Esophagus mucosa (tissue), 1 donor: Measurements from ENCODE around the gene YY1. TPM values are rescaled to one million over a fixed set of nuclear protein-coding genes. Genes with fewer than 3 reads are reported as not detected.
"Not testable (repeated sequence)": the region's sequence is repeated elsewhere in the genome, so short reads cannot be mapped to it uniquely, and the experiment has no call there.

ENCODE experiments used
- ATAC-seq: fragments of 200-7000 bp; cut with Tn5 transposase; one replicate; pipeline ENCODE4 v1.9.1; 2020
- total RNA-seq: library from RNA; stranded (reverse); gene quantifications from one replicate; pipeline ENCODE4 v1.2.4, GENCODE V29; 2023
- donor health status: DM: yes; HTN: yes; CAD: no.

YY1 gene
- total RNA-seq, 1 donor from 2014 or later = 44.5 TPM

GRCh38 chr14:100213956-100214769 lies 24.8 kb upstream of the YY1 start:
- peak; percentile 97 for ATAC-seq

GRCh38 chr14:100214770-100215083 lies 24.2 kb upstream of the YY1 start:
- no peak for ATAC-seq

- no peak for ATAC-seq
Observed at GRCh38 chr14:100215330-100215885, 23.5 kb upstream of the YY1 start.

- ATAC-seq = no peak
Observed at GRCh38 chr14:100219126-100219785, 19.7 kb upstream of the YY1 start.

GRCh38 chr14:100221533-100222223 lies 17.3 kb upstream of the YY1 start:
- ATAC-seq = peak; percentile 64

GRCh38 chr14:100222224-100223093 lies 16.5 kb upstream of the YY1 start:
- ATAC-seq = peak; percentile 14

GRCh38 chr14:100223332-100224201 lies 15.4 kb upstream of the YY1 start:
- ATAC-seq = no peak

- no peak for ATAC-seq
Observed at GRCh38 chr14:100224229-100224866, 14.6 kb upstream of the YY1 start.

GRCh38 chr14:100225169-100225568 lies 13.8 kb upstream of the YY1 start:
- ATAC-seq = no peak

GRCh38 chr14:100230361-100230760 lies 8.6 kb upstream of the YY1 start:
- no peak for ATAC-seq

GRCh38 chr14:100234511-100234910 lies 4.4 kb upstream of the YY1 start:
- ATAC-seq = no peak

GRCh38 chr14:100236271-100236818 lies 2.6 kb upstream of the YY1 start:
- ATAC-seq = not testable (repeated sequence)

GRCh38 chr14:100236881-100237280 lies 2.1 kb upstream of the YY1 start:
- no peak for ATAC-seq

- no peak for ATAC-seq
Observed at GRCh38 chr14:100237735-100238418, 1.1 kb upstream of the YY1 start.

- ATAC-seq = no peak
Observed at GRCh38 chr14:100239211-100239839, 381 bp downstream of the YY1 start.

- ATAC-seq = peak; percentile 56
Observed at GRCh38 chr14:100239840-100240667, 1.1 kb downstream of the YY1 start.

GRCh38 chr14:100240668-100241032 lies 1.7 kb downstream of the YY1 start:
- no peak for ATAC-seq

- ATAC-seq = no peak
Observed at GRCh38 chr14:100241279-100241678, 2.3 kb downstream of the YY1 start.
